Measurements from ENCODE around the gene LAMA1.

- TF ChIP-seq POLR2A (IDR thresholded peaks at IDR 0.05) (no peak), CTCF (IDR thresholded peaks at IDR 0.05) (no peak)
Measured at GRCh38 chr18:7094427-7094826, 23.2 kb downstream of the LAMA1 start.

All from transverse colon (tissue), 3 donors.